ENCODE data around the gene NADSYN1. TPM values are rescaled to one million over a fixed set of nuclear protein-coding genes. Genes with fewer than 3 reads are reported as not detected.

NADSYN1 gene
- total and polyA plus RNA-seq, 2 experiments from 2014 or later, result 35.6 to 54.9 TPM

DNA sequence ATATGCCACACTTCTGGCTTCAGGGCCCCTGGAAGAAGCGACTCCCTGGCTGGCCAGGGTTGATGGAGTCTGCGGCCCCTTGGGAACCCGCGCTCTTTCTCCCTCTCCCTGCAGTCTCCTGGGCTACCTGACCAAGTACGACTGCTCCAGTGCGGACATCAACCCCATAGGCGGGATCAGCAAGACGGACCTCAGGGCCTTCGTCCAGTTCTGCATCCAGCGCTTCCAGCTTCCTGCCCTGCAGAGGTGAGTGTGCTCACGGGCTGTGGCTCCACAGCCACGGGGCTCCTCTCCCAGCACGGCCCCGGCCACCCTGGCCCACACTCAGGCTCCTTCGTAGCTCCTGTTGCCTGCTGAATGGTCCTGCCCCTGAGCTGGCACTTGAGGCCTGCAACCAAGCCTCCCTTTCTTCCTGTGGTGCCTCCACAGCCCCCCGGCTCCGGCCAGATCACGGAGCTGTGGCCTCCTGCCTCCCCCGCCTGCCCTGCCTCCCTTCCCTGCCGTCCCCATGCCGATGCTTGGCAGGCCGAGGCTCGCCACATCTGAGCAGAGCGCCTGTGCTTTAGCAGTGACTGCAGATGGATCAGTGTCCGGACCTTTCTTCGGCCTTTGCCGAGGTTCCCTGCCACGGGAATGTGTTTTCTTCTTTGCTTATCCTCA is 37.9 kb downstream of the NADSYN1 start (continued):
- no peak for TF ChIP-seq ZNF462 (CRISPR knock-in tag; IDR thresholded peaks at IDR 0.05)
- no peak for TF ChIP-seq ZNF331 (CRISPR knock-in tag; IDR thresholded peaks at IDR 0.05; ENCODE audit: low read depth)

- peaks cover 32% of the 10 kb centered on the region for H3K36me3 Mint-ChIP-seq (ENCODE audit: low read depth)
- no peak overlapping the region for H3K27ac Mint-ChIP-seq
- H3K9me3 Mint-ChIP-seq, result 0 out of 3 replicates have a peak, but pooled peaks cover under 1% of the 10 kb centered on the region
- Histone ChIP-seq H3K27ac (ENCODE audit: low read depth) (no peak overlapping the region), H3K79me2 (replicated peaks; ENCODE audit: insufficient read depth) (no peaks in the 10 kb centered on the region), H3K4me1 (ENCODE audit: insufficient read depth) (no peaks in the 10 kb centered on the region), H3K27me3 (ENCODE audit: insufficient read depth) (no peaks in the 10 kb centered on the region), H3K4me3 (no peak overlapping the region), H3K36me3 (ENCODE audit: insufficient read depth) (no peaks in the 10 kb centered on the region), H3F3A (replicated peaks; ENCODE audit: low read depth) (no peaks in the 10 kb centered on the region), H3K9me2 (ENCODE audit: insufficient read depth) (no peaks in the 10 kb centered on the region), H2AFZ (no peak overlapping the region), H4K20me1 (replicated peaks; ENCODE audit: insufficient read depth) (no peaks in the 10 kb centered on the region; the same call in 1 of the 2 replicates), H3K4me2 (no peak overlapping the region)
- no peak for ATAC-seq
- peaks cover 2% of the 10 kb centered on the region; the same call in 1 of the 3 replicates for H3K4me1 Mint-ChIP-seq
- peaks cover 12% of the 10 kb centered on the region for H3K27me3 Mint-ChIP-seq (ENCODE audit: insufficient read depth, low read depth, poor library complexity)
- no peak for DNase-seq (ENCODE audit: low spot score)
- no peak overlapping the region for H3K4me3 Mint-ChIP-seq
- no peak for TF ChIP-seq EZH2phosphoT487 (IDR thresholded peaks at IDR 0.05; ENCODE audit: unreplicated experiment)
- TF ChIP-seq STAT1 (IDR thresholded peaks at IDR 0.05; ENCODE audit: unreplicated experiment), result no peak
- TF ChIP-seq EZH2 (IDR thresholded peaks at IDR 0.05; ENCODE audit: low read depth, unreplicated experiment), result no peak
- no peak for TF ChIP-seq CREB1 (CRISPR knock-in tag; IDR thresholded peaks at IDR 0.05; ENCODE audit: low read depth)
- no peak for TF ChIP-seq REST (IDR thresholded peaks at IDR 0.05; ENCODE audit: unreplicated experiment)
- no peak for TF ChIP-seq ETS1 (IDR thresholded peaks at IDR 0.05)
- no peak for TF ChIP-seq JUNB (IDR thresholded peaks at IDR 0.05; ENCODE audit: unreplicated experiment)
- no peak for TF ChIP-seq NANOG (IDR thresholded peaks at IDR 0.05; ENCODE audit: borderline replicate concordance)
Observed at GRCh38 chr11:71491531-71491930, 38.5 kb downstream of the NADSYN1 start.

All from GM23338 (cell line).